ENCODE data around the gene KRTAP3-3. TPM values are rescaled to one million over a fixed set of nuclear protein-coding genes. Genes with fewer than 3 reads are reported as not detected.

Gene KRTAP3-3
- total RNA-seq, 1 donor from 2014 or later, result not detected

DNA sequence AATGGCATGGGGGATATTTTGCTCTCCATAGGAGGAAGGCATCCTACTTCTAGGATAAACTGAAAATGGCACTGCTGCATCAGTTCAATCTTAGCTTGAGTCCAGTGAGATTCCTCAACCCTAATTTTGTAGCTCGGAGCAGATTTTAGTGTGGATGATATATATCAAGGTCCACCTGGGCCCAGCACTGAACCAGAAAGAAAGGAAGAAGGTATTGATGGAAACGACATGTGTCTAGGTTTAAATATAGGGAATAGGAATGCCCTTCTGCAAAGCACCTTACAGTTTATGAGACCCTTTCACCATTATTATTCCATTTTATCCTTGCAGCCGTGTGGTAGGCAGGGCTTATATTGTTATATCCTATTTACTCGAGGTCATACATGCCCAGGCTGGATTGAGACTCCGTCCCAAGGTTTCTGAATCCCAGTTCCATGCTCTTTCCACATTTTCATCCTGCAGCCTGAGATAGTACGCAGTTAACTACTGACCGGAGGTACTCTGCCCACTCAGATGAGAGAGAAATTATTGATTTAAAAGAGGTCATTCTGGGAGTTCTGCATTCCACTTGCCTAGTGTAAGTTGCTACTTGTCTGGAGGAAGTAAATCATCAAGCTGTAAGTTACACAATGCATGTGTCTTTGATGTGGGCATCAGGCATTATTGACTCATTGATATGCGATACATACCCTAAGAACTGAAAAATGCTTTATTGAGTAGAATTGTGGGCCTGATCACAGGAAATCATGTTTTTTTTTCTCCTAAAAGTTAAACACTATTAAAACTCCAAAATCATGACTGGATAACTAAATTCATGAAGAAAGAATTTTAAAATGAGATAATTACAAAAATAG lies 37.3 kb downstream of the KRTAP3-3 start:
- Mint-ChIP-seq H3K9me3 (peaks cover 8% of the 10 kb centered on the region), H3K4me3 (peak overlapping the region; percentile 70), H3K27me3 (no peaks in the 10 kb centered on the region), H3K4me1 (ENCODE audit: unreplicated experiment) (peaks cover 51% of the 10 kb centered on the region), H3K27ac (peak overlapping the region; percentile 94), H3K36me3 (no peaks in the 10 kb centered on the region)
- no peak for DNase-seq (ENCODE audit: extremely low spot score, unreplicated experiment)
- TF ChIP-seq, protein P1, sequence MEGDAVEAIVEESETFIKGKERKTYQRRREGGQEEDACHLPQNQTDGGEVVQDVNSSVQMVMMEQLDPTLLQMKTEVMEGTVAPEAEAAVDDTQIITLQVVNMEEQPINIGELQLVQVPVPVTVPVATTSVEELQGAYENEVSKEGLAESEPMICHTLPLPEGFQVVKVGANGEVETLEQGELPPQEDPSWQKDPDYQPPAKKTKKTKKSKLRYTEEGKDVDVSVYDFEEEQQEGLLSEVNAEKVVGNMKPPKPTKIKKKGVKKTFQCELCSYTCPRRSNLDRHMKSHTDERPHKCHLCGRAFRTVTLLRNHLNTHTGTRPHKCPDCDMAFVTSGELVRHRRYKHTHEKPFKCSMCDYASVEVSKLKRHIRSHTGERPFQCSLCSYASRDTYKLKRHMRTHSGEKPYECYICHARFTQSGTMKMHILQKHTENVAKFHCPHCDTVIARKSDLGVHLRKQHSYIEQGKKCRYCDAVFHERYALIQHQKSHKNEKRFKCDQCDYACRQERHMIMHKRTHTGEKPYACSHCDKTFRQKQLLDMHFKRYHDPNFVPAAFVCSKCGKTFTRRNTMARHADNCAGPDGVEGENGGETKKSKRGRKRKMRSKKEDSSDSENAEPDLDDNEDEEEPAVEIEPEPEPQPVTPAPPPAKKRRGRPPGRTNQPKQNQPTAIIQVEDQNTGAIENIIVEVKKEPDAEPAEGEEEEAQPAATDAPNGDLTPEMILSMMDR (conservative IDR thresholded peaks at IDR 0.05), result no peak

DNA sequence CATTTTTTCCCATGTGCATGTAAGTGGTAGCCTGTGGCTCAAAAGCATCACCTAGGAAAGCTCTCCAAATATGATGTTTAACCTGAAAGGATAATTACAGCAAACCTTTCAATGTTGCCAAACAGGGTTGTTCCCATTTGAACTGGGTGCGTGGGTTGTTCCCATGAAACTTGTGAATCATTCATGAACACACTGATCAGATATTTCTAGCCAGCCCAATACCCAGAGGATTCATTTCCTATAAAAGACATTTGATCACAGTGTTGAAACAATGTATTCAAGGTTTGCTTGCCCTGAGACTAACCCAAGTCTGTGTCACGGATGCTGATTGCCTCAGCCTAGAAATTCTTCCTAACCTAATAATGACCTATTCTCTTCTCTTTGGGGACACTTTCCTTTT lies 40.1 kb downstream of the KRTAP3-3 start:
- H3K36me3 Mint-ChIP-seq, result no peaks in the 10 kb centered on the region
- H3K4me1 Mint-ChIP-seq (ENCODE audit: unreplicated experiment), result peaks cover 65% of the 10 kb centered on the region
- DNase-seq (ENCODE audit: extremely low spot score, unreplicated experiment), result no peak
- H3K27ac Mint-ChIP-seq, result peak overlapping the region; percentile 94
- H3K9me3 Mint-ChIP-seq, result peaks cover 8% of the 10 kb centered on the region
- TF ChIP-seq, protein P1 (conservative IDR thresholded peaks at IDR 0.05), result no peak
- H3K4me3 Mint-ChIP-seq, result peak overlapping the region; percentile 44
- no peaks in the 10 kb centered on the region for H3K27me3 Mint-ChIP-seq

DNA sequence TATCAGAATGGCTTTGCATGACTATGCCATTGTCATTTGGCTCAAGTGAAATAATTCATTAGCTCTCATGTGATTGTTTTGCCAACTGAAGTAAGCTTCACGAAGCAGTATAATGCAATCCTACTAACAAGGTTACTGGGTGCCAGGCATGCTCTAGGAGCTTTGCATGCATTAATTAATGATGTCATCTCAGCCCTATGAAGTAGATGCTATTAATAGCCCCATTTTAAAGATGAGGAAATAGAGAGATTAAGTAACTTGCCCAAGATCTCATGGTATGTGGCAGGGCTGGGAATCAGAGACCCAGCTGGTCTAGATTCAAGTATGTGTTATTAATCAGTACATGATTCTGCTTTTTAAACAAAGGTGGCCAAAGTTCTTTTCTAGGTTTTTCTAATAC lies 41.3 kb downstream of the KRTAP3-3 start:
- H3K4me1 Mint-ChIP-seq (ENCODE audit: unreplicated experiment), result peaks cover 62% of the 10 kb centered on the region
- no peaks in the 10 kb centered on the region for H3K27me3 Mint-ChIP-seq

DNA sequence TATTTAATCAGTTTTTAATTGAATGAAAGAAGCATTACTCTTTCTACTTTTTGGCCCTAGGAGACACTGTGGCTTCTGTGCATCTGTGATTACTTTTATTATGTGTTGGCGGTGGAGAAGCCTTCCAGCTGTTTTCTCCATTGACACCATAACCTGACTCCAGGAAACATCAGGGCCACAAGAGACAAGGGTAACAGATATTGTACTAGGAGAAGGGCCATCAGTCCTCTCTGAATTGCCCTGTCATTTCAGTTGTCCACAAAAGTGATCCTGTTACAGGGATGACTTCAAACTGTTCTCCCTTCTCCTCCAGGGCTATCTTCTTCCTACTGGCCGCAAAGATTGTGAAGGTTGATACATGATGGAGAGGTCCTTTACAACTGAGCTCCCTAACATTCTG lies 41.8 kb downstream of the KRTAP3-3 start:
- Mint-ChIP-seq H3K36me3 (no peaks in the 10 kb centered on the region), H3K4me1 (ENCODE audit: unreplicated experiment) (peaks cover 58% of the 10 kb centered on the region), H3K4me3 (no peak overlapping the region), H3K27ac (peak overlapping the region; percentile 94), H3K27me3 (no peaks in the 10 kb centered on the region), H3K9me3 (peaks cover 8% of the 10 kb centered on the region)
- DNase-seq (ENCODE audit: extremely low spot score, unreplicated experiment), result no peak
- TF ChIP-seq, protein P1 (conservative IDR thresholded peaks at IDR 0.05), result no peak

More for the DNA sequence above, 41.3 kb downstream of the KRTAP3-3 start:
- DNase-seq (ENCODE audit: extremely low spot score, unreplicated experiment), result no peak
- H3K36me3 Mint-ChIP-seq, result no peaks in the 10 kb centered on the region
- H3K9me3 Mint-ChIP-seq, result peaks cover 8% of the 10 kb centered on the region
- peak overlapping the region; percentile 3 for H3K4me3 Mint-ChIP-seq
- TF ChIP-seq, protein P1 (conservative IDR thresholded peaks at IDR 0.05), result no peak
- peak overlapping the region; percentile 94 for H3K27ac Mint-ChIP-seq

DNA sequence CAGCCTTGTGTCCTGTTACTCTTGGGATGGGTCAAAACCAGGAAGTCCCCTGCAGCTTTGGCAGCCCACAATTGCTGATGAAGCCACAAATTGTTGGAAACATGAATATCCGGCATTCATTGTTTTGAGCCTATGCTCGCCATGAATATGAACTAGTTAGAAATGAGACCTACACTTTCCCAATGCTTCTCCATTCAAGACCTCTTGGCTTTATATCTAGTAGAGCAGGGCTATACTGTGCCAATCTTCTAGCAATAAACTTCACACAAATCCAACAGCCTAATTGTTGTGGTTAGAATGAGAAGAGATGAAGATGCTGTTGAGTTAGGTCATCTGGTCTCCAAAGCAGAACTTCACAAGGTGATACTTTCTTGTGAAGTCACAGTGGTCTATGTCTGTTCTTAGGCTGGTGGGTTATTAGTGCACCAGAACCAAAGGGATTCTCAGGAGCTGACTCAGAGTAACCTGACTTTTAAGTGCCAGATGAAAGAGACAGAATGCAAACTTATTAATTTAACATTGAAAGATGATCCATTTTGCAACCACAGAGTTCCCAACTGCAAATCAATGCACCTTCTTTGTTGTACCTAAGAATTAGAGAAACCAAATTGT lies 42.8 kb downstream of the KRTAP3-3 start:
- peaks cover 8% of the 10 kb centered on the region for H3K9me3 Mint-ChIP-seq

More for the DNA sequence above, 42.8 kb downstream of the KRTAP3-3 start:
- Mint-ChIP-seq H3K36me3 (no peaks in the 10 kb centered on the region), H3K4me3 (no peak overlapping the region), H3K27ac (no peak overlapping the region), H3K27me3 (no peaks in the 10 kb centered on the region), H3K4me1 (ENCODE audit: unreplicated experiment) (peaks cover 53% of the 10 kb centered on the region)
- no peak for DNase-seq (ENCODE audit: extremely low spot score, unreplicated experiment)
- TF ChIP-seq, protein P1 (conservative IDR thresholded peaks at IDR 0.05), result no peak

Data from type B pancreatic cell (in vitro differentiated cells).